Immature natural killer cell (primary cell): Measurements from ENCODE around the gene NCKAP5. TPM values are rescaled to one million over a fixed set of nuclear protein-coding genes. Genes with fewer than 3 reads are reported as not detected.

ENCODE experiments used
- DNase-seq, 3 donors: peaks; one replicate each; pipeline ENCODE4 v3.0.0; 2022; ENCODE audit warnings: mixed read lengths in 1 of 3
- H3K27ac Mint-ChIP-seq, 6 donors: one replicate each; pipeline ENCODE4 v1.8.0; 2020; ENCODE audit warnings: mixed read lengths in 6 of 6, mild to moderate bottlenecking in 5 of 6, inconsistent platforms in 4 of 6, moderate library complexity in 3 of 6
- H3K27me3 Mint-ChIP-seq, 3 donors: one replicate each; pipeline ENCODE4 v1.8.0; 2020 to 2021; ENCODE audit warnings: low read depth in 3 of 3, mild to moderate bottlenecking in 3 of 3, mixed read lengths in 3 of 3, moderate library complexity in 3 of 3, inconsistent platforms in 1 of 3
- H3K36me3 Mint-ChIP-seq, 3 donors: one replicate each; pipeline ENCODE4 v1.8.0; 2020; ENCODE audit warnings: mixed read lengths in 3 of 3, inconsistent platforms in 2 of 3, mild to moderate bottlenecking in 2 of 3
- H3K4me1 Mint-ChIP-seq, 2 donors: one replicate each; pipeline ENCODE4 v1.8.0; 2020; ENCODE audit warnings: inconsistent platforms in 2 of 2, mild to moderate bottlenecking in 2 of 2, mixed read lengths in 2 of 2, moderate library complexity in 1 of 2
- H3K4me3 Mint-ChIP-seq, 5 donors: one replicate each; pipeline ENCODE4 v1.8.0; 2020; ENCODE audit warnings: mild to moderate bottlenecking in 5 of 5, mixed read lengths in 5 of 5, inconsistent platforms in 3 of 5, moderate library complexity in 3 of 5
- H3K9me3 Mint-ChIP-seq, 6 donors: one replicate each; pipeline ENCODE4 v1.8.0; 2020; ENCODE audit warnings: mild to moderate bottlenecking in 6 of 6, mixed read lengths in 6 of 6, inconsistent platforms in 4 of 6, moderate library complexity in 3 of 6
- polyA plus RNA-seq, 3 donors: library from polyadenylated mRNA; unstranded; fragments of 300-500 nt; fragmentation: Illumina TruSeq; gene quantifications; one replicate each; pipeline ENCODE4 v1.2.3, GENCODE V29; 2021

Gene NCKAP5
- polyA plus RNA-seq, 3 donors from 2014 or later: not detected

- H3K9me3 Mint-ChIP-seq: peaks cover 0 to 10% (median under 1%) of the 10 kb centered on the region in 6 donors
- H3K4me3 Mint-ChIP-seq: no peak overlapping the region
- H3K36me3 Mint-ChIP-seq: no peaks in the 10 kb centered on the region
- H3K4me1 Mint-ChIP-seq: no peaks in the 10 kb centered on the region
- no peaks in the 10 kb centered on the region for H3K27me3 Mint-ChIP-seq
- no peak for DNase-seq
- no peak overlapping the region for H3K27ac Mint-ChIP-seq
These were observed 156.4 kb downstream of the NCKAP5 start for GRCh38 chr2:133411857-133412256.

GRCh38 chr2:133411101-133411500 lies 157.2 kb downstream of the NCKAP5 start:
- Mint-ChIP-seq H3K4me3 (no peak overlapping the region), H3K27me3 (no peaks in the 10 kb centered on the region), H3K36me3 (no peaks in the 10 kb centered on the region), H3K9me3 (peaks cover 0 to 13% (median 2%) of the 10 kb centered on the region in 6 donors), H3K27ac (no peak overlapping the region), H3K4me1 (no peaks in the 10 kb centered on the region)
- DNase-seq: no peak

GRCh38 chr2:133409581-133410285 lies 158.5 kb downstream of the NCKAP5 start:
- Mint-ChIP-seq H3K27ac (no peak overlapping the region), H3K36me3 (no peaks in the 10 kb centered on the region), H3K4me3 (no peak overlapping the region), H3K4me1 (no peaks in the 10 kb centered on the region), H3K27me3 (peaks cover 0 to 2% (median 0%) of the 10 kb centered on the region in 3 donors), H3K9me3 (peaks cover 0 to 14% (median 2%) of the 10 kb centered on the region in 6 donors)
- DNase-seq: no peak

- DNase-seq: no peak
- no peak overlapping the region for H3K4me3 Mint-ChIP-seq
- H3K27me3 Mint-ChIP-seq: peaks cover 0 to 2% (median 0%) of the 10 kb centered on the region in 3 donors
- no peak overlapping the region for H3K27ac Mint-ChIP-seq
- no peaks in the 10 kb centered on the region for H3K4me1 Mint-ChIP-seq
- H3K9me3 Mint-ChIP-seq: peaks cover 0 to 14% (median 2%) of the 10 kb centered on the region in 6 donors
- no peaks in the 10 kb centered on the region for H3K36me3 Mint-ChIP-seq
These were observed 159.6 kb downstream of the NCKAP5 start for GRCh38 chr2:133408671-133409070.

- Mint-ChIP-seq H3K4me3 (no peak overlapping the region), H3K27me3 (peaks cover 0 to 2% (median 0%) of the 10 kb centered on the region in 3 donors), H3K4me1 (no peaks in the 10 kb centered on the region), H3K27ac (no peak overlapping the region), H3K36me3 (no peaks in the 10 kb centered on the region), H3K9me3 (peaks cover 0 to 14% (median 2%) of the 10 kb centered on the region in 6 donors)
- DNase-seq: no peak
These were observed 160.9 kb downstream of the NCKAP5 start for GRCh38 chr2:133407341-133407740.

- H3K27ac Mint-ChIP-seq: no peak overlapping the region
- H3K9me3 Mint-ChIP-seq: peaks cover 0 to 8% (median 5%) of the 10 kb centered on the region in 6 donors
- H3K4me1 Mint-ChIP-seq: no peaks in the 10 kb centered on the region
- H3K27me3 Mint-ChIP-seq: peaks cover 0 to 3% (median 0%) of the 10 kb centered on the region in 3 donors
- no peak overlapping the region for H3K4me3 Mint-ChIP-seq
- H3K36me3 Mint-ChIP-seq: no peaks in the 10 kb centered on the region
- DNase-seq: no peak
These were observed 163.0 kb downstream of the NCKAP5 start for GRCh38 chr2:133405252-133405651.

- Mint-ChIP-seq H3K36me3 (no peaks in the 10 kb centered on the region), H3K27ac (no peak overlapping the region), H3K4me1 (no peaks in the 10 kb centered on the region), H3K27me3 (peaks cover 0 to 4% (median 2%) of the 10 kb centered on the region in 3 donors), H3K4me3 (no peak overlapping the region), H3K9me3 (peaks cover 2 to 26% (median 5%) of the 10 kb centered on the region in 6 donors)
- DNase-seq: no peak
These were observed 167.9 kb downstream of the NCKAP5 start for GRCh38 chr2:133400411-133400810.

- peaks cover 8 to 39% (median 11%) of the 10 kb centered on the region in 6 donors for H3K9me3 Mint-ChIP-seq
These were observed 174.4 kb downstream of the NCKAP5 start for GRCh38 chr2:133393895-133394294.

GRCh38 chr2:133390156-133390555 lies 178.1 kb downstream of the NCKAP5 start:
- H3K4me3 Mint-ChIP-seq: no peak overlapping the region
- H3K36me3 Mint-ChIP-seq: peaks cover 0 to 4% (median 4%) of the 10 kb centered on the region in 3 donors
- DNase-seq: no peak
- H3K27ac Mint-ChIP-seq: no peak overlapping the region
- H3K4me1 Mint-ChIP-seq: no peaks in the 10 kb centered on the region
- peaks cover 0 to 4% (median 2%) of the 10 kb centered on the region in 3 donors for H3K27me3 Mint-ChIP-seq
- H3K9me3 Mint-ChIP-seq: peaks cover 10 to 32% (median 22%) of the 10 kb centered on the region in 6 donors

More at GRCh38 chr2:133393895-133394294, 174.4 kb downstream of the NCKAP5 start:
- no peak overlapping the region for H3K4me3 Mint-ChIP-seq
- no peak overlapping the region for H3K27ac Mint-ChIP-seq
- DNase-seq: no peak
- H3K36me3 Mint-ChIP-seq: peaks cover 0 to 4% (median 4%) of the 10 kb centered on the region in 3 donors
- H3K4me1 Mint-ChIP-seq: no peaks in the 10 kb centered on the region
- H3K27me3 Mint-ChIP-seq: peaks cover 0 to 2% (median 2%) of the 10 kb centered on the region in 3 donors

GRCh38 chr2:133389569-133389968 lies 178.7 kb downstream of the NCKAP5 start:
- peaks cover 0 to 4% (median 2%) of the 10 kb centered on the region in 3 donors for H3K27me3 Mint-ChIP-seq
- H3K9me3 Mint-ChIP-seq: peaks cover 10 to 32% (median 22%) of the 10 kb centered on the region in 6 donors
- DNase-seq: no peak
- peaks cover 0 to 4% (median 4%) of the 10 kb centered on the region in 3 donors for H3K36me3 Mint-ChIP-seq
- no peaks in the 10 kb centered on the region for H3K4me1 Mint-ChIP-seq
- no peak overlapping the region for H3K4me3 Mint-ChIP-seq
- H3K27ac Mint-ChIP-seq: no peak overlapping the region

GRCh38 chr2:133382566-133382965 lies 185.7 kb downstream of the NCKAP5 start:
- H3K4me3 Mint-ChIP-seq: no peak overlapping the region
- no peak overlapping the region for H3K27ac Mint-ChIP-seq
- peaks cover 0 to 3% (median 0%) of the 10 kb centered on the region in 3 donors for H3K27me3 Mint-ChIP-seq
- no peaks in the 10 kb centered on the region for H3K4me1 Mint-ChIP-seq
- DNase-seq: no peak
- no peaks in the 10 kb centered on the region for H3K36me3 Mint-ChIP-seq
- peaks cover 4 to 14% (median 12%) of the 10 kb centered on the region in 6 donors for H3K9me3 Mint-ChIP-seq

GRCh38 chr2:133380991-133381390 lies 187.3 kb downstream of the NCKAP5 start:
- Mint-ChIP-seq H3K4me1 (no peaks in the 10 kb centered on the region), H3K27me3 (peaks cover 0 to 2% (median 0%) of the 10 kb centered on the region in 3 donors), H3K36me3 (no peaks in the 10 kb centered on the region), H3K27ac (no peak overlapping the region), H3K4me3 (no peak overlapping the region), H3K9me3 (peaks cover 1 to 15% (median 6%) of the 10 kb centered on the region in 6 donors)
- DNase-seq: no peak

- Mint-ChIP-seq H3K4me1 (no peaks in the 10 kb centered on the region), H3K27me3 (peaks cover 0 to 1% (median 0%) of the 10 kb centered on the region in 3 donors), H3K36me3 (no peaks in the 10 kb centered on the region), H3K4me3 (no peak overlapping the region), H3K9me3 (peaks cover 2 to 16% (median 8%) of the 10 kb centered on the region in 6 donors), H3K27ac (no peak overlapping the region)
- DNase-seq: no peak
These were observed 189.2 kb downstream of the NCKAP5 start for GRCh38 chr2:133378928-133379549.

- no peaks in the 10 kb centered on the region for H3K4me1 Mint-ChIP-seq
- H3K27me3 Mint-ChIP-seq: peaks cover 0 to 1% (median 0%) of the 10 kb centered on the region in 3 donors
- no peaks in the 10 kb centered on the region for H3K36me3 Mint-ChIP-seq
- H3K27ac Mint-ChIP-seq: no peak overlapping the region
- no peak overlapping the region for H3K4me3 Mint-ChIP-seq
- peaks cover 2 to 16% (median 8%) of the 10 kb centered on the region in 6 donors for H3K9me3 Mint-ChIP-seq
- DNase-seq: no peak
These were observed 189.9 kb downstream of the NCKAP5 start for GRCh38 chr2:133378386-133378785.
